ENCODE measurements around the gene ADCY2.

DNA sequence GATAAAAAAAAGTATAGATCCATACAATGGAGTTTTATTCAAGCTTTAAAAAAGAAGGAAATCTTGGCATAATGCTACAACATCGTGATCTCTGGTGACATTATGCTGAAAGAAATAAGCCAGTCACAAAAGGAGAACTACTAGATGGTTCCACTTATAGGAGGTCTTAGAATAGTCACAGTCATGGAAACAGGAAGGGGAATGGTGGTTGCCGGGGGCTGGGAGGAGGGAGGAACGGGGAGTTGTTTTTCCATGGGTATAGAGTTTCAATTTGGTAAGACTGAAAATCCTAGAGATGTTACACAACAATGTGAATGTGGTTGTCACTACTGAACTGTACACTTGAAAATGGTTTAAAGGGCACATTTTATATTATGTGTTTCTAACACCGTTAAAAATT is 360.5 kb downstream of the ADCY2 start:
- TF ChIP-seq OVOL3 (tag by site-specific recombination; IDR thresholded peaks at IDR 0.05) (no peak), ZNF76 (tag by site-specific recombination; IDR thresholded peaks at IDR 0.05; ENCODE audit: borderline replicate concordance, low read depth) (no peak), ZNF324 (tag by site-specific recombination; IDR thresholded peaks at IDR 0.05) (no peak), PBX3 (CRISPR knock-in tag; IDR thresholded peaks at IDR 0.05) (no peak)
- TF ChIP-seq, protein P1, sequence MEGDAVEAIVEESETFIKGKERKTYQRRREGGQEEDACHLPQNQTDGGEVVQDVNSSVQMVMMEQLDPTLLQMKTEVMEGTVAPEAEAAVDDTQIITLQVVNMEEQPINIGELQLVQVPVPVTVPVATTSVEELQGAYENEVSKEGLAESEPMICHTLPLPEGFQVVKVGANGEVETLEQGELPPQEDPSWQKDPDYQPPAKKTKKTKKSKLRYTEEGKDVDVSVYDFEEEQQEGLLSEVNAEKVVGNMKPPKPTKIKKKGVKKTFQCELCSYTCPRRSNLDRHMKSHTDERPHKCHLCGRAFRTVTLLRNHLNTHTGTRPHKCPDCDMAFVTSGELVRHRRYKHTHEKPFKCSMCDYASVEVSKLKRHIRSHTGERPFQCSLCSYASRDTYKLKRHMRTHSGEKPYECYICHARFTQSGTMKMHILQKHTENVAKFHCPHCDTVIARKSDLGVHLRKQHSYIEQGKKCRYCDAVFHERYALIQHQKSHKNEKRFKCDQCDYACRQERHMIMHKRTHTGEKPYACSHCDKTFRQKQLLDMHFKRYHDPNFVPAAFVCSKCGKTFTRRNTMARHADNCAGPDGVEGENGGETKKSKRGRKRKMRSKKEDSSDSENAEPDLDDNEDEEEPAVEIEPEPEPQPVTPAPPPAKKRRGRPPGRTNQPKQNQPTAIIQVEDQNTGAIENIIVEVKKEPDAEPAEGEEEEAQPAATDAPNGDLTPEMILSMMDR (tag by site-specific recombination; IDR thresholded peaks at IDR 0.05), result no peak
- TF ChIP-seq, protein P2, sequence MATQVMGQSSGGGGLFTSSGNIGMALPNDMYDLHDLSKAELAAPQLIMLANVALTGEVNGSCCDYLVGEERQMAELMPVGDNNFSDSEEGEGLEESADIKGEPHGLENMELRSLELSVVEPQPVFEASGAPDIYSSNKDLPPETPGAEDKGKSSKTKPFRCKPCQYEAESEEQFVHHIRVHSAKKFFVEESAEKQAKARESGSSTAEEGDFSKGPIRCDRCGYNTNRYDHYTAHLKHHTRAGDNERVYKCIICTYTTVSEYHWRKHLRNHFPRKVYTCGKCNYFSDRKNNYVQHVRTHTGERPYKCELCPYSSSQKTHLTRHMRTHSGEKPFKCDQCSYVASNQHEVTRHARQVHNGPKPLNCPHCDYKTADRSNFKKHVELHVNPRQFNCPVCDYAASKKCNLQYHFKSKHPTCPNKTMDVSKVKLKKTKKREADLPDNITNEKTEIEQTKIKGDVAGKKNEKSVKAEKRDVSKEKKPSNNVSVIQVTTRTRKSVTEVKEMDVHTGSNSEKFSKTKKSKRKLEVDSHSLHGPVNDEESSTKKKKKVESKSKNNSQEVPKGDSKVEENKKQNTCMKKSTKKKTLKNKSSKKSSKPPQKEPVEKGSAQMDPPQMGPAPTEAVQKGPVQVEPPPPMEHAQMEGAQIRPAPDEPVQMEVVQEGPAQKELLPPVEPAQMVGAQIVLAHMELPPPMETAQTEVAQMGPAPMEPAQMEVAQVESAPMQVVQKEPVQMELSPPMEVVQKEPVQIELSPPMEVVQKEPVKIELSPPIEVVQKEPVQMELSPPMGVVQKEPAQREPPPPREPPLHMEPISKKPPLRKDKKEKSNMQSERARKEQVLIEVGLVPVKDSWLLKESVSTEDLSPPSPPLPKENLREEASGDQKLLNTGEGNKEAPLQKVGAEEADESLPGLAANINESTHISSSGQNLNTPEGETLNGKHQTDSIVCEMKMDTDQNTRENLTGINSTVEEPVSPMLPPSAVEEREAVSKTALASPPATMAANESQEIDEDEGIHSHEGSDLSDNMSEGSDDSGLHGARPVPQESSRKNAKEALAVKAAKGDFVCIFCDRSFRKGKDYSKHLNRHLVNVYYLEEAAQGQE (tag by site-specific recombination; IDR thresholded peaks at IDR 0.05), result no peak

Data from HEK293 (cell line).